ENCODE data around the gene QRFP. TPM values are rescaled to one million over a fixed set of nuclear protein-coding genes. Genes with fewer than 3 reads are reported as not detected.

Gene QRFP, protein sequence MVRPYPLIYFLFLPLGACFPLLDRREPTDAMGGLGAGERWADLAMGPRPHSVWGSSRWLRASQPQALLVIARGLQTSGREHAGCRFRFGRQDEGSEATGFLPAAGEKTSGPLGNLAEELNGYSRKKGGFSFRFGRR
- not detected in 2 replicates for polyA plus RNA-seq (2011; rRNA removed)
- not detected in 2 replicates for polyA plus RNA-seq (2012; cell fraction: cytosol; rRNA removed)
- polyA plus RNA-seq (2012; cell fraction: nucleus; rRNA removed) = not detected in 2 replicates
- not detected in 3 replicates for polyA plus RNA-seq (2017; fragmentation: RNase III; extraction: RNeasy Plus Mini Kit Qiagen cat#74134 plus additional on column Dnase treatment)
- polyA minus RNA-seq (2011; rRNA and poly(A)+ RNA removed) = not detected in 2 replicates

DNA sequence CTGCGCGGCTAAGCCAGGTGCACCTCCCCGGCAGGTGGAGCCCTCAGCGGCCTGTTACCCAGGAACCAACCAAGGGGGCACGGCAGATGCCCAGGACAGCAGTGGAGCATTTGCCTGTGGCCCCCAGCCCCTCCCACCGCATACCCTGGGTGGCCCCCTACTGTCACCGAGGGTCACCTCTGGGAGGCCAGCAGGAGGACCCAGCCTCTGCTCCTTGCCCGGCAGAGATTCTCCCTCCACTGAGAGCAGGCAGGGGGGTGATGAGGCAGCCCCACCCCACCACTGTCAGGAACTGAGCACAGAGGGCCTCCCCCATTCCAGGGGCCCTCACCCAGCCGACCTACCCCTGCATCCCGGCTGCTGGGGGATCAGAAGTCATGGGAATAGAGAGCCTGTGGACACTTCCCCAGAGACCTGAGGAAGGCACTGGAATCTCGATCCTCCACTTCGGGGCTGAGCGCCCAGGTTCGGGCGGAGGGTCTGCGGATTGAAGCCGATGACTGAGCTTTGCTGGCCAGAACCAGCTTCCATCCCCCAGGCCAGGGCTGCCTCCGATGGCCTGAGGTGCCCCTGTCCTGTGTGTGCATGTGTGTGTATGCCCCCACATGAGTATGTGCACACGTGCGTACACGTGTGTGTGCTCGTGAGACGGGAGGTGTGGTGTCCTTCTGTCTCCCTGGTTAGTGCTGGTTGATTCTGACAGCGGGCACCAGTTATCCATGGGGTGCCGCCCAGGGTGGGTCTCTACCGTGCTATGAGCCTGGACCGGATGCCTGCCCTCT is at the start of gene QRFP:
TSS of gene QRFP (minus strand) at position 580 of the 782 bp plus-strand sequence. CDS start 2,974 bp downstream, outside the sequence.
- FAIRE-seq = no peak
- DNase-seq (ENCODE audit: low read depth in 1 of 2, low spot score in 1 of 2) = no peak
- 76% methylated on average over 19 of the region's 27 CpGs for WGBS (ENCODE audit: missing lambda C conversion rate)
- ATAC-seq = no peak
- no peaks in the 10 kb centered on the region for H3K4me1 ChIP-seq
- ChIA-PET POLR2A (no interaction called here), CTCF (interaction anchor here (1.2 to 3.5 kb wide), 4 partner anchors 9 to 101 kb away, joined by 3 to 16 read pairs (median 6); no protein-coding TSS in a partner anchor)
- no peak within 1 kb of the TSS for H3K4me2 ChIP-seq
- TF ChIP-seq SREBF2 (IDR thresholded peaks at IDR 0.05) = no peak
- TF ChIP-seq, protein P1, sequence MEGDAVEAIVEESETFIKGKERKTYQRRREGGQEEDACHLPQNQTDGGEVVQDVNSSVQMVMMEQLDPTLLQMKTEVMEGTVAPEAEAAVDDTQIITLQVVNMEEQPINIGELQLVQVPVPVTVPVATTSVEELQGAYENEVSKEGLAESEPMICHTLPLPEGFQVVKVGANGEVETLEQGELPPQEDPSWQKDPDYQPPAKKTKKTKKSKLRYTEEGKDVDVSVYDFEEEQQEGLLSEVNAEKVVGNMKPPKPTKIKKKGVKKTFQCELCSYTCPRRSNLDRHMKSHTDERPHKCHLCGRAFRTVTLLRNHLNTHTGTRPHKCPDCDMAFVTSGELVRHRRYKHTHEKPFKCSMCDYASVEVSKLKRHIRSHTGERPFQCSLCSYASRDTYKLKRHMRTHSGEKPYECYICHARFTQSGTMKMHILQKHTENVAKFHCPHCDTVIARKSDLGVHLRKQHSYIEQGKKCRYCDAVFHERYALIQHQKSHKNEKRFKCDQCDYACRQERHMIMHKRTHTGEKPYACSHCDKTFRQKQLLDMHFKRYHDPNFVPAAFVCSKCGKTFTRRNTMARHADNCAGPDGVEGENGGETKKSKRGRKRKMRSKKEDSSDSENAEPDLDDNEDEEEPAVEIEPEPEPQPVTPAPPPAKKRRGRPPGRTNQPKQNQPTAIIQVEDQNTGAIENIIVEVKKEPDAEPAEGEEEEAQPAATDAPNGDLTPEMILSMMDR (IDR thresholded peaks at IDR 0.05) = no peak
- no peak for TF ChIP-seq GATA3 (IDR thresholded peaks at IDR 0.05; ENCODE audit: borderline replicate concordance)
- no peak for TF ChIP-seq POLR2AphosphoS2 (conservative IDR thresholded peaks at IDR 0.05; ENCODE audit: low read length)
- no peak for TF ChIP-seq MAFK (IDR thresholded peaks at IDR 0.05; ENCODE audit: partially characterized antibody)
- TF ChIP-seq ZSCAN20 (CRISPR knock-in tag; IDR thresholded peaks at IDR 0.05) = no peak
- TF ChIP-seq CEBPB (IDR thresholded peaks at IDR 0.05) = no peak
- TF ChIP-seq, protein P2, sequence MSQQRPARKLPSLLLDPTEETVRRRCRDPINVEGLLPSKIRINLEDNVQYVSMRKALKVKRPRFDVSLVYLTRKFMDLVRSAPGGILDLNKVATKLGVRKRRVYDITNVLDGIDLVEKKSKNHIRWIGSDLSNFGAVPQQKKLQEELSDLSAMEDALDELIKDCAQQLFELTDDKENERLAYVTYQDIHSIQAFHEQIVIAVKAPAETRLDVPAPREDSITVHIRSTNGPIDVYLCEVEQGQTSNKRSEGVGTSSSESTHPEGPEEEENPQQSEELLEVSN (IDR thresholded peaks at IDR 0.05; ENCODE audit: borderline replicate concordance, low read depth) = no peak
- no peak for TF ChIP-seq ZNF302 (CRISPR knock-in tag; IDR thresholded peaks at IDR 0.05)
- TF ChIP-seq EHF (CRISPR knock-in tag; IDR thresholded peaks at IDR 0.05) = no peak
- TF ChIP-seq, protein P3, sequence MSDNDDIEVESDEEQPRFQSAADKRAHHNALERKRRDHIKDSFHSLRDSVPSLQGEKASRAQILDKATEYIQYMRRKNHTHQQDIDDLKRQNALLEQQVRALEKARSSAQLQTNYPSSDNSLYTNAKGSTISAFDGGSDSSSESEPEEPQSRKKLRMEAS (IDR thresholded peaks at IDR 0.05) = no peak
- TF ChIP-seq HEYL (CRISPR knock-in tag; IDR thresholded peaks at IDR 0.05) = no peak
- no peak for TF ChIP-seq SMC3 (IDR thresholded peaks at IDR 0.05)
- H3K4me3 ChIP-seq = no peak within 1 kb of the TSS
- no peak within 1 kb of the TSS for H3K27ac ChIP-seq
- H3K9me3 ChIP-seq = no peaks in the 10 kb centered on the region

DNA sequence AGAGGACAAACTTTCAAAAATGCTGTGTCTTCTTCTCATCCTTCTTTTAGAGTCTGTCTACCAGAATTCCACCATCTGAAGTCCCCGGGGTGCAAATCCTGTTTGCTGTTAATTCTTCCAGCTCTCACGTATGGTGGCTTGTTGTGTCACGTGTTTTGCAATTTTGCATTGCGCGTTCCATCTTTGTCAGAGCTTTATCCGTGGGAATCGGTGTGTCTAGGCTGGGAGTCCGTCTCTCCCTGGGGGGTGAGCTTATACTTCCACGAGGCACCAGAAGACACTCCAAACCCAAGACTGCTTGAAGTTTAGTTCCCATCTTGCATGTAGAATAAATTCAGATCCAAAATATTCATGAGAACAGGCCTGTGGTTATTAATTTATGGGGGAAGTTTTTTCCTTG is 48.6 kb upstream of the QRFP start:
- POLR2A ChIA-PET = no interaction called here
- CTCF ChIA-PET = interaction anchor here (0.7 to 7.8 kb wide), 7 partner anchors 11 to 83 kb away, joined by 3 to 78 read pairs (median 5); no protein-coding TSS in a partner anchor
- Histone ChIP-seq H3K27ac (peak overlapping the region; percentile 71 to 75; a peak in 2 of 6 replicates), H3K4me1 (peaks cover 42% of the 10 kb centered on the region), H3K4me3 (no peak overlapping the region), H3K4me2 (peak overlapping the region; percentile 20; the same call in 1 of the 3 replicates), H3K9me3 (peaks cover 9% of the 10 kb centered on the region)
- FAIRE-seq (no peak), DNase-seq (ENCODE audit: low read depth in 1 of 2, low spot score in 1 of 2) (no peak), ATAC-seq (no peak)
- TF ChIP-seq, protein P4, sequence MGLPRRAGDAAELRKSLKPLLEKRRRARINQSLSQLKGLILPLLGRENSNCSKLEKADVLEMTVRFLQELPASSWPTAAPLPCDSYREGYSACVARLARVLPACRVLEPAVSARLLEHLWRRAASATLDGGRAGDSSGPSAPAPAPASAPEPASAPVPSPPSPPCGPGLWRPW (IDR thresholded peaks at IDR 0.05) = no peak
- TF ChIP-seq, protein P5, sequence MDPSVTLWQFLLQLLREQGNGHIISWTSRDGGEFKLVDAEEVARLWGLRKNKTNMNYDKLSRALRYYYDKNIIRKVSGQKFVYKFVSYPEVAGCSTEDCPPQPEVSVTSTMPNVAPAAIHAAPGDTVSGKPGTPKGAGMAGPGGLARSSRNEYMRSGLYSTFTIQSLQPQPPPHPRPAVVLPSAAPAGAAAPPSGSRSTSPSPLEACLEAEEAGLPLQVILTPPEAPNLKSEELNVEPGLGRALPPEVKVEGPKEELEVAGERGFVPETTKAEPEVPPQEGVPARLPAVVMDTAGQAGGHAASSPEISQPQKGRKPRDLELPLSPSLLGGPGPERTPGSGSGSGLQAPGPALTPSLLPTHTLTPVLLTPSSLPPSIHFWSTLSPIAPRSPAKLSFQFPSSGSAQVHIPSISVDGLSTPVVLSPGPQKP (IDR thresholded peaks at IDR 0.05; ENCODE audit: low read depth, low read length) = no peak
- no peak for TF ChIP-seq HOXB5 (CRISPR knock-in tag; IDR thresholded peaks at IDR 0.05)
- no peak for TF ChIP-seq FOXS1 (CRISPR knock-in tag; IDR thresholded peaks at IDR 0.05)
- 95% methylated on average over 9 of the region's 9 CpGs for WGBS (ENCODE audit: missing lambda C conversion rate)

Data from A549 (cell line).